GM23338 (cell line): Measurements from ENCODE around the gene BLOC1S1.

Experiments
- CREB1 ChIP-seq: fragments of 250-450 bp; sonication (Bioruptor Pico); IDR thresholded peaks from 2 replicates; pipeline ENCODE4 v1.5.0; 2020; ENCODE audit warnings: low read depth, mild to moderate bottlenecking, moderate library complexity
- EZH2 ChIP-seq: fragments of 200-600 bp; sonication (generic); IDR thresholded peaks from one replicate; pipeline ENCODE4 v1.8.0; 2017; ENCODE audit warnings: antibody characterized with exemption, mild to moderate bottlenecking, low read depth; ENCODE audit not compliant: unreplicated experiment
- EZH2phosphoT487 ChIP-seq: fragments of 200-600 bp; sonication (generic); IDR thresholded peaks from one replicate; pipeline ENCODE4 v1.8.1; 2018; ENCODE audit warnings: antibody characterized with exemption; ENCODE audit not compliant: unreplicated experiment
- JUNB ChIP-seq: IDR thresholded peaks from one replicate; pipeline ENCODE4 v1.6.1; 2016; ENCODE audit warnings: antibody characterized with exemption; ENCODE audit not compliant: unreplicated experiment
- NANOG ChIP-seq: IDR thresholded peaks from 2 replicates; pipeline ENCODE4 v1.6.1; 2016; ENCODE audit warnings: antibody characterized with exemption, borderline replicate concordance
- POLR2AphosphoS5 ChIP-seq: IDR thresholded peaks from 2 replicates; pipeline ENCODE4 v1.6.1; 2016; ENCODE audit warnings: antibody characterized with exemption, low read depth
- ZNF114 ChIP-seq: fragments of 250-450 bp; sonication (Bioruptor Pico); IDR thresholded peaks from 2 replicates; pipeline ENCODE4 v1.5.0; 2020; ENCODE audit warnings: mild to moderate bottlenecking, moderate library complexity
- TF ChIP-seq, protein P1 (sequence below), 2 experiments: fragments of 200-600 bp in 1 of 2; sonication (generic) in 1 of 2; conservative IDR thresholded peaks; 2 replicates each; pipeline versions ENCODE4 v1.5.1 to v1.6.1; 2016 to 2017; ENCODE audit warnings: antibody characterized with exemption in 2 of 2, low read depth in 2 of 2, mild to moderate bottlenecking in 2 of 2, moderate library complexity in 1 of 2
- TF ChIP-seq, protein P2 (sequence below): IDR thresholded peaks from one replicate; pipeline ENCODE4 v1.6.1; 2018; ENCODE audit warnings: antibody characterized with exemption; ENCODE audit not compliant: unreplicated experiment
- TF ChIP-seq, protein P3 (sequence below): IDR thresholded peaks from 2 replicates; pipeline ENCODE4 v1.6.1; 2016; ENCODE audit warnings: antibody characterized with exemption

DNA sequence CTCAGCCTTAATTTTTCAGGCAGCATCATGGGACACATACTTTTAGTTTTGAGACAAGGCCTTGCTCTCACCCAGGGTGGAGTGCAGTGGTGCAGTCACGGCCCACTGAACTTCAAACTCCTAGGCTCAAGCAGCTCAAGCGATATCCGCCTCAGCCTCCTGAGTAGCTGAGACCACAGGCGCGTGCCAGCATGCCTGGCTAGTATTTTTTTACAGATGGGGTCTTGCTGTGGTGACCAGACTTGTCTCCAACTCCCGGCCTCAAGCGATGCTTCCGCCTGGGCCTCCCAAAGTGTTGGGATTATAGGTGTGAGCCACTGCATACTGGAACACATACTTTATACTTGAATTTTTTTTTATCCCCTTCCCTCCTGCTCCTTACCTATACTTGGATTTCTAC, 7.1 kb downstream of the BLOC1S1 start:
- TF ChIP-seq EZH2 (no peak), POLR2AphosphoS5 (no peak), EZH2phosphoT487 (no peak), CREB1 (CRISPR knock-in tag) (no peak), NANOG (no peak), JUNB (no peak), ZNF114 (CRISPR knock-in tag) (no peak)
- TF ChIP-seq, protein P1, sequence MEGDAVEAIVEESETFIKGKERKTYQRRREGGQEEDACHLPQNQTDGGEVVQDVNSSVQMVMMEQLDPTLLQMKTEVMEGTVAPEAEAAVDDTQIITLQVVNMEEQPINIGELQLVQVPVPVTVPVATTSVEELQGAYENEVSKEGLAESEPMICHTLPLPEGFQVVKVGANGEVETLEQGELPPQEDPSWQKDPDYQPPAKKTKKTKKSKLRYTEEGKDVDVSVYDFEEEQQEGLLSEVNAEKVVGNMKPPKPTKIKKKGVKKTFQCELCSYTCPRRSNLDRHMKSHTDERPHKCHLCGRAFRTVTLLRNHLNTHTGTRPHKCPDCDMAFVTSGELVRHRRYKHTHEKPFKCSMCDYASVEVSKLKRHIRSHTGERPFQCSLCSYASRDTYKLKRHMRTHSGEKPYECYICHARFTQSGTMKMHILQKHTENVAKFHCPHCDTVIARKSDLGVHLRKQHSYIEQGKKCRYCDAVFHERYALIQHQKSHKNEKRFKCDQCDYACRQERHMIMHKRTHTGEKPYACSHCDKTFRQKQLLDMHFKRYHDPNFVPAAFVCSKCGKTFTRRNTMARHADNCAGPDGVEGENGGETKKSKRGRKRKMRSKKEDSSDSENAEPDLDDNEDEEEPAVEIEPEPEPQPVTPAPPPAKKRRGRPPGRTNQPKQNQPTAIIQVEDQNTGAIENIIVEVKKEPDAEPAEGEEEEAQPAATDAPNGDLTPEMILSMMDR (conservative IDR thresholded peaks at IDR 0.05; ENCODE audit: low read depth in 2 of 2) = no peak
- TF ChIP-seq, protein P2, sequence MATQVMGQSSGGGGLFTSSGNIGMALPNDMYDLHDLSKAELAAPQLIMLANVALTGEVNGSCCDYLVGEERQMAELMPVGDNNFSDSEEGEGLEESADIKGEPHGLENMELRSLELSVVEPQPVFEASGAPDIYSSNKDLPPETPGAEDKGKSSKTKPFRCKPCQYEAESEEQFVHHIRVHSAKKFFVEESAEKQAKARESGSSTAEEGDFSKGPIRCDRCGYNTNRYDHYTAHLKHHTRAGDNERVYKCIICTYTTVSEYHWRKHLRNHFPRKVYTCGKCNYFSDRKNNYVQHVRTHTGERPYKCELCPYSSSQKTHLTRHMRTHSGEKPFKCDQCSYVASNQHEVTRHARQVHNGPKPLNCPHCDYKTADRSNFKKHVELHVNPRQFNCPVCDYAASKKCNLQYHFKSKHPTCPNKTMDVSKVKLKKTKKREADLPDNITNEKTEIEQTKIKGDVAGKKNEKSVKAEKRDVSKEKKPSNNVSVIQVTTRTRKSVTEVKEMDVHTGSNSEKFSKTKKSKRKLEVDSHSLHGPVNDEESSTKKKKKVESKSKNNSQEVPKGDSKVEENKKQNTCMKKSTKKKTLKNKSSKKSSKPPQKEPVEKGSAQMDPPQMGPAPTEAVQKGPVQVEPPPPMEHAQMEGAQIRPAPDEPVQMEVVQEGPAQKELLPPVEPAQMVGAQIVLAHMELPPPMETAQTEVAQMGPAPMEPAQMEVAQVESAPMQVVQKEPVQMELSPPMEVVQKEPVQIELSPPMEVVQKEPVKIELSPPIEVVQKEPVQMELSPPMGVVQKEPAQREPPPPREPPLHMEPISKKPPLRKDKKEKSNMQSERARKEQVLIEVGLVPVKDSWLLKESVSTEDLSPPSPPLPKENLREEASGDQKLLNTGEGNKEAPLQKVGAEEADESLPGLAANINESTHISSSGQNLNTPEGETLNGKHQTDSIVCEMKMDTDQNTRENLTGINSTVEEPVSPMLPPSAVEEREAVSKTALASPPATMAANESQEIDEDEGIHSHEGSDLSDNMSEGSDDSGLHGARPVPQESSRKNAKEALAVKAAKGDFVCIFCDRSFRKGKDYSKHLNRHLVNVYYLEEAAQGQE = no peak
- TF ChIP-seq, protein P3, sequence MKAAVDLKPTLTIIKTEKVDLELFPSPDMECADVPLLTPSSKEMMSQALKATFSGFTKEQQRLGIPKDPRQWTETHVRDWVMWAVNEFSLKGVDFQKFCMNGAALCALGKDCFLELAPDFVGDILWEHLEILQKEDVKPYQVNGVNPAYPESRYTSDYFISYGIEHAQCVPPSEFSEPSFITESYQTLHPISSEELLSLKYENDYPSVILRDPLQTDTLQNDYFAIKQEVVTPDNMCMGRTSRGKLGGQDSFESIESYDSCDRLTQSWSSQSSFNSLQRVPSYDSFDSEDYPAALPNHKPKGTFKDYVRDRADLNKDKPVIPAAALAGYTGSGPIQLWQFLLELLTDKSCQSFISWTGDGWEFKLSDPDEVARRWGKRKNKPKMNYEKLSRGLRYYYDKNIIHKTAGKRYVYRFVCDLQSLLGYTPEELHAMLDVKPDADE = no peak
